HepG2 (cell line): ENCODE data around the gene AMDHD1. TPM values are rescaled to one million over a fixed set of nuclear protein-coding genes. Genes with fewer than 3 reads are reported as not detected.
A peak's percentile ranks its signal among the peaks of the same experiment; 100 is the strongest.

ENCODE experiments used
- GTF3A ChIP-seq: sonication (generic); formaldehyde crosslinking; conservative IDR thresholded peaks from 2 replicates; pipeline ENCODE4 v1.4.0; 2020; ENCODE audit warnings: mild to moderate bottlenecking, missing genetic modification reagents
- HDAC1 ChIP-seq: sonication (generic); formaldehyde crosslinking; IDR thresholded peaks from 2 replicates; pipeline ENCODE4 v1.5.1; 2020; ENCODE audit warnings: mild to moderate bottlenecking, missing genetic modification reagents
- MED8 ChIP-seq: sonication (generic); formaldehyde crosslinking; IDR thresholded peaks from 2 replicates; pipeline ENCODE4 v1.8.1; 2023; ENCODE audit warnings: mild to moderate bottlenecking, missing genetic modification reagents; ENCODE audit not compliant: insufficient replicate concordance
- NFKB2 ChIP-seq: sonication (generic); formaldehyde crosslinking; IDR thresholded peaks from 2 replicates; pipeline ENCODE4 v1.4.0; 2020; ENCODE audit warnings: missing genetic modification reagents, borderline replicate concordance
- PRMT3 ChIP-seq: sonication (generic); formaldehyde crosslinking; IDR thresholded peaks from 2 replicates; pipeline ENCODE4 v1.8.1; 2022; ENCODE audit warnings: low read depth, mild to moderate bottlenecking, moderate library complexity, missing genetic modification reagents, borderline replicate concordance
- SMARCC2 ChIP-seq: fragments of 450-650 bp; IDR thresholded peaks from 2 replicates; pipeline ENCODE4 v1.6.1; 2017; ENCODE audit warnings: antibody characterized with exemption, mild to moderate bottlenecking
- ZKSCAN1 ChIP-seq: fragments of 150-350 bp; IDR thresholded peaks from 2 replicates; pipeline ENCODE4 v1.6.1; 2014; ENCODE audit warnings: low read length
- ZNF230 ChIP-seq: sonication (generic); formaldehyde crosslinking; IDR thresholded peaks from 2 replicates; pipeline ENCODE4 v1.4.0; 2020; ENCODE audit warnings: mild to moderate bottlenecking, missing genetic modification reagents
- ZNF572 ChIP-seq: sonication (generic); formaldehyde crosslinking; IDR thresholded peaks from 2 replicates; pipeline ENCODE4 v1.5.1; 2020; ENCODE audit warnings: mild to moderate bottlenecking, missing genetic modification reagents
- ZNF766 ChIP-seq: sonication (generic); formaldehyde crosslinking; IDR thresholded peaks from 2 replicates; pipeline ENCODE4 v1.5.0; 2020; ENCODE audit warnings: missing genetic modification reagents, borderline replicate concordance
- ZNF772 ChIP-seq: sonication (generic); formaldehyde crosslinking; IDR thresholded peaks from 2 replicates; pipeline ENCODE4 v1.5.0; 2020; ENCODE audit warnings: mild to moderate bottlenecking, missing genetic modification reagents
- polyA plus RNA-seq, 8 experiments: library from polyadenylated mRNA; depleted of rRNA in 3 of 8; stranded (reverse) in 7 of 8; unstranded in 1 of 8; fragments of >200 nt; fragmentation: Illumina TruSeq in 4 of 8; extraction: Trizol in 4 of 8; gene quantifications; 2 replicates each; pipeline versions ENCODE4 v1.2.1 to v1.2.3, GENCODE V29; 2011 to 2016; ENCODE audit warnings: low read depth in 4 of 8, missing spikeins in 1 of 8, mixed read lengths in 1 of 8; ENCODE audit not compliant: insufficient read depth in 1 of 8
- total RNA-seq, 5 experiments: library from RNA; depleted of rRNA; stranded (reverse); fragments of >200 nt; fragmentation: Illumina TruSeq; extraction: Trizol; gene quantifications; 2 replicates each; pipeline ENCODE4 v1.2.3, GENCODE V29; 2016; ENCODE audit warnings: low read depth in 1 of 5
- TF ChIP-seq, protein P1 (sequence below), 2 experiments: IDR thresholded peaks; 2 replicates each; pipeline ENCODE4 v1.6.1; 2011 to 2012; ENCODE audit warnings: low read length in 2 of 2, borderline replicate concordance in 1 of 2, low read depth in 1 of 2, mild to moderate bottlenecking in 1 of 2, moderate library complexity in 1 of 2
- TF ChIP-seq, protein P2 (sequence below): sonication (generic); formaldehyde crosslinking; IDR thresholded peaks from 2 replicates; pipeline ENCODE4 v1.4.0; 2020; ENCODE audit warnings: missing genetic modification reagents, mild to moderate bottlenecking, borderline replicate concordance
- TF ChIP-seq, protein P3 (sequence below): sonication (generic); formaldehyde crosslinking; IDR thresholded peaks from 2 replicates; pipeline ENCODE4 v1.4.0; 2020; ENCODE audit warnings: missing genetic modification reagents
- TF ChIP-seq, protein P4 (sequence below): sonication (generic); formaldehyde crosslinking; IDR thresholded peaks from 2 replicates; pipeline ENCODE4 v1.4.0; 2020; ENCODE audit warnings: low read depth, mild to moderate bottlenecking, missing genetic modification reagents
- TF ChIP-seq, protein P5 (sequence below): sonication (generic); formaldehyde crosslinking; IDR thresholded peaks from 2 replicates; pipeline ENCODE4 v1.9.0; 2021; ENCODE audit warnings: missing genetic modification reagents, mild to moderate bottlenecking, borderline replicate concordance

The AMDHD1 gene
- total and polyA plus RNA-seq, 2 of the 13 experiments (the other 11 are each of a cell fraction or from before 2014, with no cell fraction given): 6.5 to 29.6 TPM

DNA sequence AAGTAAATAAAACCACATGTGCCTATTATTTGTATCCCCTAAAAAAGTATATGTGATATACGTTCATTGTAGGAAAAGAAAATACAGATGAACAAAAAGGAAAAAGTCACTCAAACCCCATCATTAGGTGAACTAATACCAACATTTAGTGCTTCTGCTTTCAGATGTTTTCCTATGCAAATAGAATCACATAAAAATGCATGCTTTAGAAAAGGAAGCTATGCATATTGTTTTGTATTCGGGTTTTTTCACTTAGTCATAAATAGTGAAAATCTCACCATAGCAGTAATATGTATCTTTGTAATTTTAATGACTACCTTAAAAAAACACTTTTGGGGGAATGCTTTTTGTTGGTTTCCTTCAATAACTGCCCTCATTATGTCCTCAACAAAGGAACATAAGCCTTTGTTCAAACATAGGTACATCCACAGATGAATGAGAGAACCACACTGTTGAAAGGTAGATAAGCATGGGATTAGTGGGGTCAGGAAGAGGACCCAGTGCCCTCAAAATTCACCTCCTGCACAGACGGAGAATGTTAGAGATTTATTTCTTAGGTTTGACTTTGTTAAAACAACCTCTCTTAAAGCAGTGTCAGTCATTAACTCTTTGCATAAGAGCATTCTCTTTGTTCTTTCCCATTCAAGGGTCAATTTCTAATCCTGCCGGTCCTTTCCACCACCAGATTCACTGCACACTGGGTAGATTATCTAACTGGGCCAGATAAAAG is 6.5 kb downstream of the AMDHD1 start (continued):
- TF ChIP-seq, protein P1, sequence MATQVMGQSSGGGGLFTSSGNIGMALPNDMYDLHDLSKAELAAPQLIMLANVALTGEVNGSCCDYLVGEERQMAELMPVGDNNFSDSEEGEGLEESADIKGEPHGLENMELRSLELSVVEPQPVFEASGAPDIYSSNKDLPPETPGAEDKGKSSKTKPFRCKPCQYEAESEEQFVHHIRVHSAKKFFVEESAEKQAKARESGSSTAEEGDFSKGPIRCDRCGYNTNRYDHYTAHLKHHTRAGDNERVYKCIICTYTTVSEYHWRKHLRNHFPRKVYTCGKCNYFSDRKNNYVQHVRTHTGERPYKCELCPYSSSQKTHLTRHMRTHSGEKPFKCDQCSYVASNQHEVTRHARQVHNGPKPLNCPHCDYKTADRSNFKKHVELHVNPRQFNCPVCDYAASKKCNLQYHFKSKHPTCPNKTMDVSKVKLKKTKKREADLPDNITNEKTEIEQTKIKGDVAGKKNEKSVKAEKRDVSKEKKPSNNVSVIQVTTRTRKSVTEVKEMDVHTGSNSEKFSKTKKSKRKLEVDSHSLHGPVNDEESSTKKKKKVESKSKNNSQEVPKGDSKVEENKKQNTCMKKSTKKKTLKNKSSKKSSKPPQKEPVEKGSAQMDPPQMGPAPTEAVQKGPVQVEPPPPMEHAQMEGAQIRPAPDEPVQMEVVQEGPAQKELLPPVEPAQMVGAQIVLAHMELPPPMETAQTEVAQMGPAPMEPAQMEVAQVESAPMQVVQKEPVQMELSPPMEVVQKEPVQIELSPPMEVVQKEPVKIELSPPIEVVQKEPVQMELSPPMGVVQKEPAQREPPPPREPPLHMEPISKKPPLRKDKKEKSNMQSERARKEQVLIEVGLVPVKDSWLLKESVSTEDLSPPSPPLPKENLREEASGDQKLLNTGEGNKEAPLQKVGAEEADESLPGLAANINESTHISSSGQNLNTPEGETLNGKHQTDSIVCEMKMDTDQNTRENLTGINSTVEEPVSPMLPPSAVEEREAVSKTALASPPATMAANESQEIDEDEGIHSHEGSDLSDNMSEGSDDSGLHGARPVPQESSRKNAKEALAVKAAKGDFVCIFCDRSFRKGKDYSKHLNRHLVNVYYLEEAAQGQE (IDR thresholded peaks at IDR 0.05; ENCODE audit: borderline replicate concordance in 1 of 2, low read depth in 1 of 2, low read length in 2 of 2): peak in 1 of 2 experiments; percentile 76; a peak in 2 of 4 replicates
- no peak for TF ChIP-seq ZNF230 (CRISPR knock-in tag)
- TF ChIP-seq, protein P2, sequence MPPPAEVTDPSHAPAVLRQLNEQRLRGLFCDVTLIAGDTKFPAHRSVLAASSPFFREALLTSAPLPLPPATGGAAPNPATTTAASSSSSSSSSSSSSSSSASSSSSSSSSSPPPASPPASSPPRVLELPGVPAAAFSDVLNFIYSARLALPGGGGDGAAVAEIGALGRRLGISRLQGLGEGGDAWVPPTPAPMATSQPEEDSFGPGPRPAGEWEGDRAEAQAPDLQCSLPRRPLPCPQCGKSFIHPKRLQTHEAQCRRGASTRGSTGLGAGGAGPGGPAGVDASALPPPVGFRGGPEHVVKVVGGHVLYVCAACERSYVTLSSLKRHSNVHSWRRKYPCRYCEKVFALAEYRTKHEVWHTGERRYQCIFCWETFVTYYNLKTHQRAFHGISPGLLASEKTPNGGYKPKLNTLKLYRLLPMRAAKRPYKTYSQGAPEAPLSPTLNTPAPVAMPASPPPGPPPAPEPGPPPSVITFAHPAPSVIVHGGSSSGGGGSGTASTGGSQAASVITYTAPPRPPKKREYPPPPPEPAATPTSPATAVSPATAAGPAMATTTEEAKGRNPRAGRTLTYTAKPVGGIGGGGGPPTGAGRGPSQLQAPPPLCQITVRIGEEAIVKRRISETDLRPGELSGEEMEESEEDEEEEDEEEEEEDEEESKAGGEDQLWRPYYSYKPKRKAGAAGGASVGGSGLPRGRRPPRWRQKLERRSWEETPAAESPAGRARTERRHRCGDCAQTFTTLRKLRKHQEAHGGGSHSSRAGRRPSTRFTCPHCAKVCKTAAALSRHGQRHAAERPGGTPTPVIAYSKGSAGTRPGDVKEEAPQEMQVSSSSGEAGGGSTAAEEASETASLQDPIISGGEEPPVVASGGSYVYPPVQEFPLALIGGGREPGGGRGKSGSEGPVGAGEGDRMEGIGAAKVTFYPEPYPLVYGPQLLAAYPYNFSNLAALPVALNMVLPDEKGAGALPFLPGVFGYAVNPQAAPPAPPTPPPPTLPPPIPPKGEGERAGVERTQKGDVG: no peak
- no peak for TF ChIP-seq ZNF572 (CRISPR knock-in tag)
- no peak for TF ChIP-seq SMARCC2
- no peak for TF ChIP-seq MED8
- TF ChIP-seq, protein P3, sequence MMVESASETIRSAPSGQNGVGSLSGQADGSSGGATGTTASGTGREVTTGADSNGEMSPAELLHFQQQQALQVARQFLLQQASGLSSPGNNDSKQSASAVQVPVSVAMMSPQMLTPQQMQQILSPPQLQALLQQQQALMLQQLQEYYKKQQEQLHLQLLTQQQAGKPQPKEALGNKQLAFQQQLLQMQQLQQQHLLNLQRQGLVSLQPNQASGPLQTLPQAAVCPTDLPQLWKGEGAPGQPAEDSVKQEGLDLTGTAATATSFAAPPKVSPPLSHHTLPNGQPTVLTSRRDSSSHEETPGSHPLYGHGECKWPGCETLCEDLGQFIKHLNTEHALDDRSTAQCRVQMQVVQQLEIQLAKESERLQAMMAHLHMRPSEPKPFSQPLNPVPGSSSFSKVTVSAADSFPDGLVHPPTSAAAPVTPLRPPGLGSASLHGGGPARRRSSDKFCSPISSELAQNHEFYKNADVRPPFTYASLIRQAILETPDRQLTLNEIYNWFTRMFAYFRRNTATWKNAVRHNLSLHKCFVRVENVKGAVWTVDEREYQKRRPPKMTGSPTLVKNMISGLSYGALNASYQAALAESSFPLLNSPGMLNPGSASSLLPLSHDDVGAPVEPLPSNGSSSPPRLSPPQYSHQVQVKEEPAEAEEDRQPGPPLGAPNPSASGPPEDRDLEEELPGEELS (CRISPR knock-in tag): peak; percentile 93
- no peak for TF ChIP-seq ZNF766
- TF ChIP-seq NFKB2 (CRISPR knock-in tag): no peak
- TF ChIP-seq, protein P4, sequence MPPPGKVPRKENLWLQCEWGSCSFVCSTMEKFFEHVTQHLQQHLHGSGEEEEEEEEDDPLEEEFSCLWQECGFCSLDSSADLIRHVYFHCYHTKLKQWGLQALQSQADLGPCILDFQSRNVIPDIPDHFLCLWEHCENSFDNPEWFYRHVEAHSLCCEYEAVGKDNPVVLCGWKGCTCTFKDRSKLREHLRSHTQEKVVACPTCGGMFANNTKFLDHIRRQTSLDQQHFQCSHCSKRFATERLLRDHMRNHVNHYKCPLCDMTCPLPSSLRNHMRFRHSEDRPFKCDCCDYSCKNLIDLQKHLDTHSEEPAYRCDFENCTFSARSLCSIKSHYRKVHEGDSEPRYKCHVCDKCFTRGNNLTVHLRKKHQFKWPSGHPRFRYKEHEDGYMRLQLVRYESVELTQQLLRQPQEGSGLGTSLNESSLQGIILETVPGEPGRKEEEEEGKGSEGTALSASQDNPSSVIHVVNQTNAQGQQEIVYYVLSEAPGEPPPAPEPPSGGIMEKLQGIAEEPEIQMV (CRISPR knock-in tag): no peak
- TF ChIP-seq GTF3A (CRISPR knock-in tag): no peak
- TF ChIP-seq HDAC1 (CRISPR knock-in tag): peak; percentile 62
- TF ChIP-seq PRMT3 (CRISPR knock-in tag): no peak
- TF ChIP-seq ZNF772 (CRISPR knock-in tag): peak; percentile 56; the same call in 1 of the 2 replicates
- TF ChIP-seq ZKSCAN1: no peak
- TF ChIP-seq, protein P5, sequence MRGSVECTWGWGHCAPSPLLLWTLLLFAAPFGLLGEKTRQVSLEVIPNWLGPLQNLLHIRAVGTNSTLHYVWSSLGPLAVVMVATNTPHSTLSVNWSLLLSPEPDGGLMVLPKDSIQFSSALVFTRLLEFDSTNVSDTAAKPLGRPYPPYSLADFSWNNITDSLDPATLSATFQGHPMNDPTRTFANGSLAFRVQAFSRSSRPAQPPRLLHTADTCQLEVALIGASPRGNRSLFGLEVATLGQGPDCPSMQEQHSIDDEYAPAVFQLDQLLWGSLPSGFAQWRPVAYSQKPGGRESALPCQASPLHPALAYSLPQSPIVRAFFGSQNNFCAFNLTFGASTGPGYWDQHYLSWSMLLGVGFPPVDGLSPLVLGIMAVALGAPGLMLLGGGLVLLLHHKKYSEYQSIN (CRISPR knock-in tag): no peak
